ENCODE measurements around the gene TMC8.
A peak's percentile ranks its signal among the peaks of the same experiment; 100 is the strongest.
"Not testable (repeated sequence)": the region's sequence is repeated elsewhere in the genome, so short reads cannot be mapped to it uniquely, and the experiment has no call there.

The TMC8 gene

DNA sequence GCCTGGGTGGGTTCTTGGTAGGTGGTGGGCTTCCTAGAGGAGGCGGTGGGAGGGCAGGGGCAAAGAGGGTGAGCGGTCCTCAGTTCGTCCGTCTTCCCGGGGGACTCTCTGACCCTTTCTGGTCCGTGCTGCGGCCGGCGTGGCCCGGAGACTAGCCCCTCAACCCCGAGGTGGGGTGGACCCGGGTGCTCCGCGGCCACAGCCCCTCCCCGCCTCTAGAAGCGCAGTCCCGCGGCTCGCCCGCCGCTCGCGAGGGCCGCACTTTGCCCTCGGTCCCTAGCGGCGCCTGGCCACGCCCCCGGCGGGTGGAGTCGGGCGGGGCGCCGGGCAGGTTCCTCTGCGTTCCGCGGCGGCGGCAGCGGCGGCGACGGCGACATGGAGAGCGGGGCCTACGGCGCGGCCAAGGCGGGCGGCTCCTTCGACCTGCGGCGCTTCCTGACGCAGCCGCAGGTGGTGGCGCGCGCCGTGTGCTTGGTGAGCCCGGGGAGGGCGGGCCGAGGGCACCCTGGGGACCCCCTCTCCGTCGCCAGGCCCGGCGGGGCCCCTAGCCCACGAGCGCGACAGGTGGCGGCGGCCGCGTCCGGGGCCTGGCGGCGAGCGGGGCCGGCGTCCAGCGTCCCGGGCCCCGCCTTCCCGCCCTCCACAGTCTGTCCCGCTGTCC, 37.8 kb downstream of the TMC8 start, which contains the start of gene SYNGR2:
SYNGR2 (plus strand) TSS at position 340 of the 661 bp plus-strand sequence; CDS start at position 376, 36 bp downstream.
- 0 out of 2 replicates have a peak, but pooled peaks have one; percentile 6 for TF ChIP-seq CTCF (IDR thresholded peaks at IDR 0.05; ENCODE audit: control insufficient read depth, extremely low read depth, insufficient read depth)
- DNase-seq (ENCODE audit: low read depth), result peak; percentile 30
- peak within 1 kb of the TSS; percentile 80 for H3K4me3 ChIP-seq (ENCODE audit: low read depth, low read length)

DNA sequence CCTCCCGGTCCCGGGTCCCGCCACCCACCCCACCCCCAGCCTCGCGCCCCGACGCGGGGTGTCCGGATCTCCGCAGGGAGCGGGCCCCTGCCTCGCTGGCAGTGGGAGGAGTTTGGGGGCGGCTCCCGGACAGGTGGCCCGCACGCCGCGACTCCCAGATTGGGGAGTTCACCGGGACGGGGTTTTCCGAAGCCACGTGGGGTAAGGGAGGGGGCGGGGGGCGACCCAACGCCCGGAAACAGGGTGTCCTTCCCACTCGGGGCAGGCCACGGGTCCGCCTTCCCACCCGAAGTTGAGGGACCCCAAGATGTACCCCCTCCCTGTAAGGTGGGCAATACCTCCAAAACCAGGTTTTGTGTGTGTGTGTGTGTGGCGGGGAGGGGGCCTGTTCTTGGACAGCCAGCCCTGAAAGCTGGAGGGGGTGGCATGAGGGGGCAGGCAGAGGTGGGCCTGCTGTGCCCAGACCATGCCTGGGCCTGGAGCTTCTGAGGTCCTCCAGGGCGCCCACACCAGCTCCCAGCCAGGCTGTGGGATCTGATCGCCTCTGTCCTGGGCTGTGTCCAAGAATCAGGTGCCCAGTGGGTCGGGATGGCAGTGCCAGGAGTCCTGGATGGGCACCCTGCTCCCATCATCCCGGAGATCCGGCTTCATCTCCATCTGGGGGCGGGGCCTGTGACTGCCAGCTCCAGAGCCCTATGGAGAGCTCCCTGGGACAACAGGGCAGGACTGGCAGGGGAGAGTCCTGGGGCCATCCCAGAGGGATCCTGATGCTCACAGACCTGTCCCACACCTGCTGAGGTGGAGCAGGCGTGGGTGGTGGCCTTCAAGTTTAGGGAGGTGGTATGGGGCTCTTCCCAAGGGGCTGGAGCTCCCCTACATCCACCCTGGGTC, 38.6 kb downstream of the TMC8 start:
- DNase-seq (ENCODE audit: low read depth), result peak; percentile 68
- no peak for TF ChIP-seq CTCF (IDR thresholded peaks at IDR 0.05; ENCODE audit: control insufficient read depth, extremely low read depth, insufficient read depth)
- H3K4me3 ChIP-seq (ENCODE audit: low read depth, low read length), result peak overlapping the region; percentile 80

DNA sequence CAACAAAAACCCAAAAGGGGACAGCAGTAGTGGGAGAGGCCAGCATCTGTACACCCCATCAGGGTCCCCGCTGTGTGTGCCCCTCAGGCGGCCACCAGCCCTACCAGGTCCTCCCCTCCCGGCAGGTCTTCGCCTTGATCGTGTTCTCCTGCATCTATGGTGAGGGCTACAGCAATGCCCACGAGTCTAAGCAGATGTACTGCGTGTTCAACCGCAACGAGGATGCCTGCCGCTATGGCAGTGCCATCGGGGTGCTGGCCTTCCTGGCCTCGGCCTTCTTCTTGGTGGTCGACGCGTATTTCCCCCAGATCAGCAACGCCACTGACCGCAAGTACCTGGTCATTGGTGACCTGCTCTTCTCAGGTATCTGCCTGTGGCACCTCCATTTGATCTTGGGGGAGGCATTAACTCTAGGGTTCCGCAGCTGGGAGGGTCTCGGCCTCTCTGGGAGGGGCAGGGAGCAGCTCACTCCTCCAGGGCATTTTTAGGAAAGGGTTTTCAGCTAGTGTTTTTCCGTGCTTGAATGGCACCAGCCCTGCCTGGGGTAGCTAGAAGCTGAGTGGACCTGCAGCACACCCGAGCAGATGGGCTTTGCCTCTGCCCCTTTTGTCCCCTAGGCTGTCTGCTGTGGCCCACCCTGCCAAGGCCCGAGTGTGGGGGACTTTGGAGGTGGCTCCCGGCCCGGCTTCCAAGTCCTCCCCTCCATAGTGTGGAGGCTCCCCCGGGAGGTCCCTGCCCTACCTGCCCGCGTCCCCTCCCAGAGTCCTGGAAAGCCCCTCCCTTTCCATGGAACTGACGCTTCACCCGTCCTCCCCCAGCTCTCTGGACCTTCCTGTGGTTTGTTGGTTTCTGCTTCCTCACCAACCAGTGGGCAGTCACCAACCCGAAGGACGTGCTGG, 40.4 kb downstream of the TMC8 start:
- no peak for TF ChIP-seq CTCF (IDR thresholded peaks at IDR 0.05; ENCODE audit: control insufficient read depth, extremely low read depth, insufficient read depth)
- no peak overlapping the region for H3K4me3 ChIP-seq (ENCODE audit: low read depth, low read length)
- DNase-seq (ENCODE audit: low read depth), result no peak

DNA sequence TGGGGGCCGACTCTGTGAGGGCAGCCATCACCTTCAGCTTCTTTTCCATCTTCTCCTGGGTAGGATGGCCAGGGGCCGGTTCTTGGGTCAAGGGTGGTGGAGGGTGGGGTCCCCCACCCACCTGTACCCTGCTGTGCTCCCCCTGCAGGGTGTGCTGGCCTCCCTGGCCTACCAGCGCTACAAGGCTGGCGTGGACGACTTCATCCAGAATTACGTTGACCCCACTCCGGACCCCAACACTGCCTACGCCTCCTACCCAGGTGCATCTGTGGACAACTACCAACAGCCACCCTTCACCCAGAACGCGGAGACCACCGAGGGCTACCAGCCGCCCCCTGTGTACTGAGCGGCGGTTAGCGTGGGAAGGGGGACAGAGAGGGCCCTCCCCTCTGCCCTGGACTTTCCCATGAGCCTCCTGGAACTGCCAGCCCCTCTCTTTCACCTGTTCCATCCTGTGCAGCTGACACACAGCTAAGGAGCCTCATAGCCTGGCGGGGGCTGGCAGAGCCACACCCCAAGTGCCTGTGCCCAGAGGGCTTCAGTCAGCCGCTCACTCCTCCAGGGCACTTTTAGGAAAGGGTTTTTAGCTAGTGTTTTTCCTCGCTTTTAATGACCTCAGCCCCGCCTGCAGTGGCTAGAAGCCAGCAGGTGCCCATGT, 41.1 kb downstream of the TMC8 start:
- H3K4me3 ChIP-seq (ENCODE audit: low read depth, low read length), result not testable (repeated sequence)

GRCh38 chr17:78172249-78173051, 41.9 kb downstream of the TMC8 start:
- H3K4me3 ChIP-seq (ENCODE audit: low read depth, low read length), result no peak overlapping the region
- TF ChIP-seq CTCF (IDR thresholded peaks at IDR 0.05; ENCODE audit: control insufficient read depth, extremely low read depth, insufficient read depth), result no peak
- DNase-seq (ENCODE audit: low read depth), result no peak

More for the DNA sequence above, 41.1 kb downstream of the TMC8 start:
- DNase-seq (ENCODE audit: low read depth), result not testable (repeated sequence)

DNA sequence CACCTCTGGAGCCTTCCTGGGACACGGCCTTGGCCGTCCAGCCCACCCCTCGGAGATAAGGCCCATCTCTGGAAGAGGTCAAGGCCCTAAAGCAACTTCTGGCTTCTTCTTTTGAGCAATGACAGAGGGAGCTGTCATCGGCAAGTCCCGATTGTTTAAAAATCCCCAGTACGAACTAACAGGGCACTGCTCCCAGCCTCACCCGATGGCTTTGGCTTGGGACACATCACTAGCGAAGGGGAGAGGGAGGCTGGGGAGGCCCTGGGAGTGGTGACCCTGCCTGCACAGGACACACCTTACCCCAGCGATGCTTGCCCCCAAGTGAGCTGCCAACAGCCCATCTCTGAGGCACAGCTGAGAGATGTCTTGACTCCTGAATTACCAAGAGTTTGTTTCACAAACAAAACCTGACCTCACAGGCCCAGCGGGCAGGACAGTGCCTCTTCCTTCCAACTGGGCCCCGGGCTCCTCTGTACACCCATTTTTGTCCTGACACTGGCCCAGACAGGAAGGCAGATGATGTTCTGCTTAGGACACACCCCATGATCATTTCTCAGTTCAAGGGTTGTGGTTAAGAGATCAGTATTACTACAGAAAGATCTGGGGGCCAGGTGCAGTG, 42.6 kb downstream of the TMC8 start:
- no peak overlapping the region for H3K4me3 ChIP-seq (ENCODE audit: low read depth, low read length)
- no peak for TF ChIP-seq CTCF (IDR thresholded peaks at IDR 0.05; ENCODE audit: control insufficient read depth, extremely low read depth, insufficient read depth)
- DNase-seq (ENCODE audit: low read depth), result no peak
